C4-2B (cell line): ENCODE data around the gene APMAP.

Experiments
- H3K27ac ChIP-seq: fragments of 450-650 bp; 2 replicates; pipeline ENCODE4 v1.5.1; 2017
- ZFX ChIP-seq: fragments of 450-650 bp; IDR thresholded peaks from 2 replicates; pipeline ENCODE4 v1.6.1; 2017
- TF ChIP-seq, protein P1 (sequence below): fragments of 450-650 bp; conservative IDR thresholded peaks from 2 replicates; pipeline ENCODE4 v1.5.1; 2017; ENCODE audit warnings: mild to moderate bottlenecking

The APMAP gene

DNA sequence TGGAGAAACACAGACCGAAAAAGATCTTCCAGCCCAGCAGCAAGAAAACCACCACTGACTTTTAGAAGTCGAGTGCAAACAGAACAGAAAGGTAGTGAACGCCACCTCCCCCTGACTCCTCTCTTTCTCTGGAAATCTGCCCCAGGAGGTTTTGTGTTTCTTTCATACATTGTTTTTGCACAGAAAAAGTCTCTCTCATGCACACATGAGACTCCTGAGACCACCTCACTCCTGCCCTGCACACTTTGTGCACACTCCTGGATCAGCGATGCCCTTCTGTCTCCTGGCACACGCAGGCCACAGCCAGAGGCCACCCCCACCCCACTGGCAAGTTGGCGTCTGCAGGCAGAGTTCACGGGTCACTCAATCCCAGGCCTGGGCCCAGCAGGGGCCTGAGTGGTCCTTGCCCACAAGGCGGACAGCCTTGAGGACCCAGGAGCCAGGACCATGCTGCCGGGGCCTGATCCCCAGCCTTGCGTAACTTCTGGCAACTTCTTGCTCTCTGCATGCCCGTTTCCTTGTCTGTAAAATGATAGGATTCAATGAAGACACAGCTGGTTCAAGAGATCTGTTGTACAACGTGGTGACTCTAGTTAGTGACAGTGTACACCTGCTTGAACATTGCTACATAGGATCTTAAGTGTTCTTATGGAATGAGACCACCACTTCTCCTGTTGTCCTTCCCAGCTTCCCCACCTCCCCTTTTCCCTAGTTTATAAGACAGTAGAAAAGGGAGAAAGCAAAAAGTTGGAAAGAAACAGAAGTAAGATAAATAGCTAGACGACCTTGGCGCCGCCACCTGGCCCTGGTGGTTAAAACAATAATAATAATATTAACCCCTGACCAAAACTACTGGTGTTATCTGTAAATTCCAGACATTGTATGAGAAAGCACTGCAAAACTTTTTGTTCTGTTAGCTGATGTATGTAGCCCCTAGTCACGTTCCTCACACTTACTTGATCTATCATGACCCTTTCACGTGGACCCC, 73.7 kb downstream of the APMAP start:
- no peak overlapping the region for H3K27ac ChIP-seq
- TF ChIP-seq ZFX: no peak
- TF ChIP-seq, protein P1, sequence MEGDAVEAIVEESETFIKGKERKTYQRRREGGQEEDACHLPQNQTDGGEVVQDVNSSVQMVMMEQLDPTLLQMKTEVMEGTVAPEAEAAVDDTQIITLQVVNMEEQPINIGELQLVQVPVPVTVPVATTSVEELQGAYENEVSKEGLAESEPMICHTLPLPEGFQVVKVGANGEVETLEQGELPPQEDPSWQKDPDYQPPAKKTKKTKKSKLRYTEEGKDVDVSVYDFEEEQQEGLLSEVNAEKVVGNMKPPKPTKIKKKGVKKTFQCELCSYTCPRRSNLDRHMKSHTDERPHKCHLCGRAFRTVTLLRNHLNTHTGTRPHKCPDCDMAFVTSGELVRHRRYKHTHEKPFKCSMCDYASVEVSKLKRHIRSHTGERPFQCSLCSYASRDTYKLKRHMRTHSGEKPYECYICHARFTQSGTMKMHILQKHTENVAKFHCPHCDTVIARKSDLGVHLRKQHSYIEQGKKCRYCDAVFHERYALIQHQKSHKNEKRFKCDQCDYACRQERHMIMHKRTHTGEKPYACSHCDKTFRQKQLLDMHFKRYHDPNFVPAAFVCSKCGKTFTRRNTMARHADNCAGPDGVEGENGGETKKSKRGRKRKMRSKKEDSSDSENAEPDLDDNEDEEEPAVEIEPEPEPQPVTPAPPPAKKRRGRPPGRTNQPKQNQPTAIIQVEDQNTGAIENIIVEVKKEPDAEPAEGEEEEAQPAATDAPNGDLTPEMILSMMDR: peak; percentile 60

DNA sequence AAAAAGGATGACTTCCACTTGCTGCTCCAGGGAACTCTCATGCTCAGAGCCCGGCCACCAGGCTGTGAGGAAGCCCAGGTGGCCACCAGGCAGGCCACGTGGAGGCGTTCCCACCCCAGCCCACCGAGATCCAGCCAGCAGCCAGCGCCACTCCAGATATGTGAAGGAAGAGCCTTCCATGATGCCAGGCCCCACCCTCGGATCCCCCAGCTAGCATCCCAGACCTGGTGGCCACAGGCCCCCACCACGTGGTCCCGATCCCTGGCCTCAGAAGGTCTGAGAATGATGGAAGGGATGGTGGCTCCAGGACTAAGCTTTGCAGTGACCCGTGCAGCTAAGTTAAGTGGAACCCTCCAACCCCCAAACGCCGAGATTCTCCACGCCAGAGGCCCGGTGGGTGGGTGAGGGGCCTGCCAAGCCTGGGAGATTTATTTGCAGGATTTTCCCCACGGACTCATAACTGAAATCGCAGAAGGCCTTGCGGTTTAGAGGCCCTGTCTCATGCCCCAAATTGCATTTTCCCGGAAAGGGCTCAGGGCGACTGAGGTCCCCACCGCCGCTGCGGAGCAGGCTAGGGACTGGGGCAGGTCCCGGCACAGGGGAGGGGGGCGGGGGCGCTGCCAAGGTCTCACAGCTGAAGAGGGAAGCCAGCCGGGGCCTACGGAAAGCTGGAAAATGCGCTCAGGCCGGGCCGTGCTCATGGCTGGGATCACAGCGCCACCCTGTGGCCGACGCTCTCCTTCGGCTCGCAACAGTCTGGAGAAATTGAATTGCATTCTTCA, 74.6 kb downstream of the APMAP start:
- no peak for TF ChIP-seq ZFX
- TF ChIP-seq, protein P1: peak; percentile 92
- no peak overlapping the region for H3K27ac ChIP-seq

DNA sequence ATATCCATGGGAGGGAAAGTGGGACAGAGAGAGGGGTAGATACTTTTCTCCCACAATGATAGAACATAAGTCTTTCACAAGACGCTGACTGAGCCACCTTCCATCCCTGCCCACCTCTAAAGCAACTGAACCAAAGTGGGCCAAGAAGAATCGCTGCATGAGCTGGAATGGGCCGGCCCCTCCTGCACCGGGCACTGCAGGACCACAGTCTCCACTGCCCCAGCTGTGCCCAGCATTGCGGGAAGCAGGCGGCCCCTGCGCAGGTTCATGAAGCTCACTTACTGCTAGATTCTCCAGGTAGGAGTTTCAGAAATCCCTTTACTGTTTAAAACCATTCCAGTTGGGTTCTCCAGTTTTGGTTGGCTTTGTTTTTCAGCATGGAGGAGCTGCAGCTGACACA, 75.5 kb downstream of the APMAP start:
- H3K27ac ChIP-seq: no peak overlapping the region
- no peak for TF ChIP-seq ZFX
- TF ChIP-seq, protein P1: no peak

DNA sequence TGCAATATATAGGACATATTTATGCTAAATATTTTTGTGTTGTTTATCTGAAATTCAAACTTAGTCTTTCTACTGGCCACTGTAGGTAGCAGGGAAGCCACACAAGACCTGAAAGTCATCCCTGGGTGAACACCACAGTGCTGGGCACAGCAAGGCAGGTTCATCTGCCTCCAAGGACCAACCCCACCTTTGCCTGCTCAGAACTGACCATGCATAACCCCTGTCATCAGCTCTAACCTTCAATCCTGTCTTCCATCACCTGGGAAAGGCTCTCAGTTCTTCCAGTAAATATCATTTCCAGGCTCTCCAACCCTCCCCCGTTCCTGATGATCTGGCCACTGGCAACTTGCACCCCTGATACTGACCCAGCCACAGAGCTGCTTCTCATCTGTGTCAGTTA, 76.1 kb downstream of the APMAP start:
- TF ChIP-seq, protein P1: no peak
- no peak overlapping the region for H3K27ac ChIP-seq

DNA sequence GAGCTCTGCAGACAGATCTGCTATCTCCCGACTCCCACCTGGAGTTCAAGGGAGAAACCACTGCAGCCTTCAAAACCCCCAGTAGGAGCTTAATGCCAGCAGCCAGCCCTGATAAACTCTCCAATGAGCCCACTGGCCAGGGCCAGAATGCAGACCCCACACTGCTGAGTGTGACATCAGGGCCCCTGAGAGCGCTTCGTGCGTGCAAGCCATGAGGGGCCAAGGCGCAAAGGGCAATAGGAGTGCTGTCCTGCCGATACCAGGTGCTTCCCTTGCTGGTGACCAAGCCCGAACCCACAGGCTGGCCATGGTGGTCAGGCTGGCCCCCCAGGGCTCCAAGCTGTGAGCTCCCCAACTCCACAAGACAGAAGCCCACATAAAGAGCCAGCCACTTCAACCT, 76.7 kb downstream of the APMAP start:
- H3K27ac ChIP-seq: no peak overlapping the region
- TF ChIP-seq ZFX: no peak
- TF ChIP-seq, protein P1: no peak

DNA sequence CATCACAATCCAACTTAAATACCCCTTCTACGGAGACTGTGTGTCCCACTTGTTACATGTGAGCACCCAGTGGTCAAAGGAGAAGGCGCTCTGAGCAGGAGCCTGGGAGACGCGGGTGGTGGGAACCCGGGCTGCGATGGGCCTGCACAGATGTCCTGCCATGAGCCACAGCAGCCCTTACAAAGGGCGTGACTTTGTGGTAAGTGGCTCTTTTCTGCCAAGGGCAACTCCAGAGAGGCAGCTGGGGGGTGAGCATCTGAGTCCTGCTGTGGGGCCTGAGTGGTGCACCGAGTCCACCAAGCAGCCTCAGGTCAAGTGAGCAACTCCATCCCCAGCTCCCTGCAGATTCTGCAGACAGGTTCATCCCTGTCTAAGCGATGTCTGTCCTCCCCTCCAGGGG, 77.1 kb downstream of the APMAP start:
- no peak for TF ChIP-seq ZFX
- TF ChIP-seq, protein P1: no peak
- H3K27ac ChIP-seq: no peak overlapping the region
